ENCODE results near the gene RAB7A.

DNA sequence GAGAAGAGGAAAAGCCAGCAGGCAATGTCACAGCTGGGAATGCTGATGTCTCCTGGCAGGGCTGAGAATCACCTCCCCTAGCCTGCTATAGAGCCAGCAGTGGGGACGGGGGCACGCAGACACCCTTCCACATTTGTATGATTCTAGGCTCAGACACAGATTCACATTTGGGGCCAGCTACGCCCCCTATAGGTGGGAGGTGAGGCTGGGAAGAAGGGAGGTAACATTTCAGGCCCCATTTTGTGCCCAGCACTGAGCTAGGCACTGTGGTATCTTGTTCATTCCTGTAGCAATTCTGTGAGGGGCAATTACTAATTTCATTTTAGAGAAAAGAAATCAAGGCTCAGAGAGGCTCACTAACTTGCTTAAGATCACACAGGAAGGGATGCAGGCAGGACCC is 137.6 kb downstream of the RAB7A start:
- TF ChIP-seq, protein P1, sequence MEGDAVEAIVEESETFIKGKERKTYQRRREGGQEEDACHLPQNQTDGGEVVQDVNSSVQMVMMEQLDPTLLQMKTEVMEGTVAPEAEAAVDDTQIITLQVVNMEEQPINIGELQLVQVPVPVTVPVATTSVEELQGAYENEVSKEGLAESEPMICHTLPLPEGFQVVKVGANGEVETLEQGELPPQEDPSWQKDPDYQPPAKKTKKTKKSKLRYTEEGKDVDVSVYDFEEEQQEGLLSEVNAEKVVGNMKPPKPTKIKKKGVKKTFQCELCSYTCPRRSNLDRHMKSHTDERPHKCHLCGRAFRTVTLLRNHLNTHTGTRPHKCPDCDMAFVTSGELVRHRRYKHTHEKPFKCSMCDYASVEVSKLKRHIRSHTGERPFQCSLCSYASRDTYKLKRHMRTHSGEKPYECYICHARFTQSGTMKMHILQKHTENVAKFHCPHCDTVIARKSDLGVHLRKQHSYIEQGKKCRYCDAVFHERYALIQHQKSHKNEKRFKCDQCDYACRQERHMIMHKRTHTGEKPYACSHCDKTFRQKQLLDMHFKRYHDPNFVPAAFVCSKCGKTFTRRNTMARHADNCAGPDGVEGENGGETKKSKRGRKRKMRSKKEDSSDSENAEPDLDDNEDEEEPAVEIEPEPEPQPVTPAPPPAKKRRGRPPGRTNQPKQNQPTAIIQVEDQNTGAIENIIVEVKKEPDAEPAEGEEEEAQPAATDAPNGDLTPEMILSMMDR (IDR thresholded peaks at IDR 0.05; ENCODE audit: insufficient read depth, low read length) = no peak
- TF ChIP-seq GABPA (IDR thresholded peaks at IDR 0.05; ENCODE audit: low read depth) (no peak), POLR2AphosphoS5 (IDR thresholded peaks at IDR 0.05; ENCODE audit: low read depth) (no peak), SPI1 (IDR thresholded peaks at IDR 0.05; ENCODE audit: borderline replicate concordance, low read depth) (no peak)
- TF ChIP-seq, protein P2, sequence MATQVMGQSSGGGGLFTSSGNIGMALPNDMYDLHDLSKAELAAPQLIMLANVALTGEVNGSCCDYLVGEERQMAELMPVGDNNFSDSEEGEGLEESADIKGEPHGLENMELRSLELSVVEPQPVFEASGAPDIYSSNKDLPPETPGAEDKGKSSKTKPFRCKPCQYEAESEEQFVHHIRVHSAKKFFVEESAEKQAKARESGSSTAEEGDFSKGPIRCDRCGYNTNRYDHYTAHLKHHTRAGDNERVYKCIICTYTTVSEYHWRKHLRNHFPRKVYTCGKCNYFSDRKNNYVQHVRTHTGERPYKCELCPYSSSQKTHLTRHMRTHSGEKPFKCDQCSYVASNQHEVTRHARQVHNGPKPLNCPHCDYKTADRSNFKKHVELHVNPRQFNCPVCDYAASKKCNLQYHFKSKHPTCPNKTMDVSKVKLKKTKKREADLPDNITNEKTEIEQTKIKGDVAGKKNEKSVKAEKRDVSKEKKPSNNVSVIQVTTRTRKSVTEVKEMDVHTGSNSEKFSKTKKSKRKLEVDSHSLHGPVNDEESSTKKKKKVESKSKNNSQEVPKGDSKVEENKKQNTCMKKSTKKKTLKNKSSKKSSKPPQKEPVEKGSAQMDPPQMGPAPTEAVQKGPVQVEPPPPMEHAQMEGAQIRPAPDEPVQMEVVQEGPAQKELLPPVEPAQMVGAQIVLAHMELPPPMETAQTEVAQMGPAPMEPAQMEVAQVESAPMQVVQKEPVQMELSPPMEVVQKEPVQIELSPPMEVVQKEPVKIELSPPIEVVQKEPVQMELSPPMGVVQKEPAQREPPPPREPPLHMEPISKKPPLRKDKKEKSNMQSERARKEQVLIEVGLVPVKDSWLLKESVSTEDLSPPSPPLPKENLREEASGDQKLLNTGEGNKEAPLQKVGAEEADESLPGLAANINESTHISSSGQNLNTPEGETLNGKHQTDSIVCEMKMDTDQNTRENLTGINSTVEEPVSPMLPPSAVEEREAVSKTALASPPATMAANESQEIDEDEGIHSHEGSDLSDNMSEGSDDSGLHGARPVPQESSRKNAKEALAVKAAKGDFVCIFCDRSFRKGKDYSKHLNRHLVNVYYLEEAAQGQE (IDR thresholded peaks at IDR 0.05; ENCODE audit: insufficient replicate concordance, low read depth) = no peak
